Parathyroid adenoma (tissue), 2 donors: ENCODE data around the gene CTAG1A.
A peak's percentile ranks its signal among the peaks of the same experiment; 100 is the strongest.

Experiments used
- H2AFZ ChIP-seq: fragments of 300-600 bp; sonication (generic); one replicate; pipeline ENCODE4 v1.7.0; 2017; ENCODE audit warnings: antibody characterized with exemption, mild to moderate bottlenecking
- H3K27ac ChIP-seq: fragments of 300-600 bp; sonication (generic); one replicate; pipeline ENCODE4 v1.7.0; 2017
- H3K27me3 ChIP-seq: fragments of 300-600 bp; sonication (generic); one replicate; pipeline ENCODE4 v1.7.0; 2017; ENCODE audit warnings: low read length; ENCODE audit not compliant: control insufficient read depth, insufficient read depth
- H3K36me3 ChIP-seq: fragments of 300-600 bp; sonication (generic); one replicate; pipeline ENCODE4 v1.7.0; 2017; ENCODE audit warnings: low read length; ENCODE audit not compliant: control insufficient read depth, insufficient read depth
- H3K4me1 ChIP-seq: fragments of 300-600 bp; sonication (generic); one replicate; pipeline ENCODE4 v1.7.0; 2017; ENCODE audit warnings: control low read depth
- H3K4me2 ChIP-seq: fragments of 300-600 bp; sonication (generic); one replicate; pipeline ENCODE4 v1.7.0; 2017; ENCODE audit warnings: low read length
- H3K4me3 ChIP-seq: fragments of 300-600 bp; sonication (generic); one replicate; pipeline ENCODE4 v1.7.0; 2017; ENCODE audit warnings: low read depth, low read length
- H3K79me2 ChIP-seq: fragments of 300-600 bp; sonication (generic); one replicate; pipeline ENCODE4 v1.7.0; 2017; ENCODE audit warnings: control low read depth
- H3K9ac ChIP-seq: fragments of 300-600 bp; sonication (generic); one replicate; pipeline ENCODE4 v1.7.0; 2017; ENCODE audit warnings: mild to moderate bottlenecking
- H3K9me3 ChIP-seq: fragments of 300-600 bp; sonication (generic); one replicate; pipeline ENCODE4 v1.7.0; 2017; ENCODE audit warnings: low read length; ENCODE audit not compliant: control insufficient read depth
- CTCF ChIP-seq: fragments of 300-600 bp; sonication (generic); IDR thresholded peaks from one replicate; pipeline ENCODE4 v1.7.0; 2017; ENCODE audit warnings: antibody characterized with exemption, mild to moderate bottlenecking
- donor health status: primary hyperparathyroidism.

Gene CTAG1A

GRCh38 chrX:154541896-154542722 lies 42.8 kb upstream of the CTAG1A start:
- Histone ChIP-seq H3K27me3 (no peaks in the 10 kb centered on the region), H2AFZ (no peak overlapping the region), H3K36me3 (no peaks in the 10 kb centered on the region), H3K4me1 (no peaks in the 10 kb centered on the region), H3K79me2 (no peaks in the 10 kb centered on the region), H3K4me3 (no peak overlapping the region), H3K4me2 (no peak overlapping the region), H3K9ac (no peak overlapping the region), H3K9me3 (no peaks in the 10 kb centered on the region), H3K27ac (no peak overlapping the region)
- TF ChIP-seq CTCF, result no peak

DNA sequence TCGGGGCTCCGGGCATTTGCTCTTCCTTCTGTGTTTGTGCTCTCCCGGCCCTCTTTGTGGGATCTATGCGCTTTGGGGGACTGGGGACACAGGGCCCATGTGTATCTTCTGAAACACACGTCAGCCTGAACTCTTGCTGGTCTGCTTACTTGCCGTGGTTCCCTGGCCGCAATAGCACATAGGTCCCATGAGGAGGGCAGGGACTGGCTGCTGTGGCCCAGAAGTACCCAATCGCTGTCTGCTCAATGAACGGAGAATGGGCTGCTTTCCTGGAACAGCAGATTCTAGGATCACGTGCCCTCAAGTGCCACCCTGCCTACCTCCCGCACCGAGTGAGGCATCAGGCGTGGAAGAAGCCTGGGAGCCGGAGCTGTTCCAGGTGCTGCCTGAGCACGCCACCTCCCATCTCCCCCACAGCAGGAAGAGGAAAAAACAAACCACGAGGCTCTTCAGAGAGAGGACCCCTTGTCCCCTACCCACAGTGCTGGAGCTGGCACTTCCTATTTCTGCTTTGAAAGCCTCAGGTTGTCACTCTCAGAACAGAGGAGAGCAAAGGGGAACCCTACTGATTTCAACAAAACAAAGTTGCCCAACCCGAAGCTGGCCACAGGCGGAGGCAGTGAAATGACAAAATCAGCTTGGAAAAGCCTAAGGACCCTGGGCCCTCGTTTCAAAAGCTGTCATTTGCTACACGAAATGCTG lies 42.1 kb upstream of the CTAG1A start:
- H3K27ac ChIP-seq, result no peak overlapping the region
- no peak overlapping the region for H3K9ac ChIP-seq
- no peak overlapping the region for H3K4me2 ChIP-seq
- H3K79me2 ChIP-seq, result no peaks in the 10 kb centered on the region
- TF ChIP-seq CTCF, result no peak
- no peak overlapping the region for H2AFZ ChIP-seq
- no peaks in the 10 kb centered on the region for H3K9me3 ChIP-seq
- H3K4me3 ChIP-seq, result no peak overlapping the region
- H3K27me3 ChIP-seq, result no peaks in the 10 kb centered on the region
- no peaks in the 10 kb centered on the region for H3K4me1 ChIP-seq
- H3K36me3 ChIP-seq, result no peaks in the 10 kb centered on the region

- Histone ChIP-seq H3K27ac (no peak overlapping the region), H3K4me3 (no peak overlapping the region), H2AFZ (no peak overlapping the region), H3K27me3 (no peaks in the 10 kb centered on the region), H3K9ac (no peak overlapping the region), H3K4me2 (peak overlapping the region; percentile 64), H3K36me3 (no peaks in the 10 kb centered on the region), H3K4me1 (no peaks in the 10 kb centered on the region), H3K79me2 (peaks cover 10% of the 10 kb centered on the region), H3K9me3 (no peaks in the 10 kb centered on the region)
- TF ChIP-seq CTCF, result no peak
Measured at GRCh38 chrX:154545673-154546274, 39.2 kb upstream of the CTAG1A start.

- Histone ChIP-seq H3K4me1 (no peaks in the 10 kb centered on the region), H3K9me3 (no peaks in the 10 kb centered on the region), H3K4me2 (peak within 1 kb of the TSS; percentile 77), H3K9ac (peak within 1 kb of the TSS; percentile 61), H3K36me3 (no peaks in the 10 kb centered on the region), H3K79me2 (peaks cover 12% of the 10 kb centered on the region), H3K27me3 (no peaks in the 10 kb centered on the region), H3K4me3 (peak within 1 kb of the TSS; percentile 89), H2AFZ (peak within 1 kb of the TSS; percentile 79), H3K27ac (peak within 1 kb of the TSS; percentile 89)
- no peak for TF ChIP-seq CTCF
Measured at GRCh38 chrX:154546354-154547244, 38.3 kb upstream of the CTAG1A start, which contains the start of gene G6PD. G6PD (minus strand) TSS chrX:154546846; CDS start chrX:154546155, 691 bp downstream.
